Activated gamma-delta T cell treated with anti-CD3 and anti-CD28 coated beads, Interleukin-2, amount 50 U/mL, for 16 hours (primary cell): ENCODE results near the gene ANXA6.
"Not testable (repeated sequence)": the region's sequence is repeated elsewhere in the genome, so short reads cannot be mapped to it uniquely, and the experiment has no call there.

Source experiments
- DNase-seq: peaks from one replicate; pipeline ENCODE4 v3.0.0-alpha.2; 2020; ENCODE audit warnings: low read depth

ANXA6 gene

GRCh38 chr5:151157426-151158286 lies at the start of gene ANXA6:
Gene ANXA6 (minus strand): TSS chr5:151157779. CDS start chr5:151147901, 9,878 bp downstream.
- peak; percentile 51 for DNase-seq

DNA sequence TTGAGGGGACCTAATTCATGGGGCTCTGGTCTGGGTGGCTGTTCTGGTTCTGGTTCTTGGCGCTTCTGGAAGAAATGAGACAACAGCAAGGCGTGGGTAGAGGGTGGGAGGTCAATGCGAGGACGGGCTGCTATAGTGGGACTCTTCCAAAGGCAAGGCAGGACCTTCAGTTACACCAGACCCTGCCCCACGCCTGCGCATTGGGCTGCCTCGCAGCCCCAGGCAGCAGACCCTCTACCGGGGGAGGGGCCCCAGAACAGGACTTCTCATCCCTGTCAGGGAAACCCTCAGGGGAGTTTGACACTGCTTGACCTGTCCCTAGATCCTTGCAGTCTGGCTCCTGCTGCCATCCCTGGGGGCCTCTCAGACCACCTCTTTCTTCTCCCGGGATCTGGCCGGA lies 47.8 kb upstream of the ANXA6 start:
- DNase-seq = no peak

DNA sequence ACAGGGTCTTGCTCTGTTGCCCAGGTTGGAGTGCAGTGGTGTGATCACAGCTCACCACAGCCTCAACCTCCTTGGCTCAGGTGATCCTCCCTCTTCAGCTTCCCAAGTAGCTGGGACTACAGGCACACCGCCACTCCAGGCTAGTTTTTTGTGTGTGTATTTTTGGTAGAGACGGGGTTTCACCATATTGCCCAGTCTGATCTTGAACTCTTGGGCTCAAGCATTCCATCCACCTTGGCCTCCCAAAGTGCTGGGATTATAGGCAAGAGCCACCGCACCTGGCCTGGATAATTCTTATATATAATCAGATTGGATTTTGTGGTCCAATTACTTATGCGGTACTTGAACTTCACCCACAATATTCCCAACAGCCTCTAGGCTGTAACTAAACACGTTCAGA lies 46.5 kb upstream of the ANXA6 start:
- DNase-seq = no peak

DNA sequence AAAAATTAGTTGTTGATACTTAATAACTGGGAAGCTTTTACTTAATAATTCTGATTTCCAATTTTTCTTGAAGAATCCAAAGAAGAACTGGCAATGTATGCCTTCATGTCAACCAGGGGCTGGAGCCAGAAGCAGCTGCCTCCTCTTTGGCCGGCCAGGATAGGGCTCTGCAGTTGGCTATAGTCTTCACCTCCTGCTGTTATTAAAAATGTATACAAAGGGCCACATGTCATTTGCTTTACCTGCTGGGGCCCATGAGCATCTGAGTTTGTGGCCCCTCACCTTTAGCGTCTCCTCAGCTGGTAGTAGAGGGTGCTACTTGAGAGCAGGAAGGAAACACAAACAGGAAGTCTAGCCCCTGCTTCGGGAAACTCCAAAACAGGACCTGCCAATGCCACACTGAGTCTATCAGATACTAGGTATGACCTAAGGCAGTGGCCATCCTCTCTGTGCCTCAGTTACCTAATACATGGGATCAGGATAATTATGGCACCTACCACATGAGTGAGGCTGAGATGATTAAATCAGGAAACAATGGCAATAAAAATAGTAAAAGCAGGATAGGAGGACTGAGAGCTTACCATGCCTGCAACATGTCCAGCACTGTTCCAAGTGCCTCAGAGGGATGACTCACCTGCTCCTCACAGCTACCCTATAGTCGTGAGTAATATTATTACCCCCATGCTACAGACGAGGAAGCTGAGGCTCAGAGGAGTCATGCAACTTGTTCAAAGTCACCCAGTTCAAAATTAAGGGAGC lies 45.0 kb upstream of the ANXA6 start:
- peak; percentile 28 for DNase-seq

- no peak for DNase-seq
Measured at GRCh38 chr5:151200913-151201595, 43.5 kb upstream of the ANXA6 start.

DNA sequence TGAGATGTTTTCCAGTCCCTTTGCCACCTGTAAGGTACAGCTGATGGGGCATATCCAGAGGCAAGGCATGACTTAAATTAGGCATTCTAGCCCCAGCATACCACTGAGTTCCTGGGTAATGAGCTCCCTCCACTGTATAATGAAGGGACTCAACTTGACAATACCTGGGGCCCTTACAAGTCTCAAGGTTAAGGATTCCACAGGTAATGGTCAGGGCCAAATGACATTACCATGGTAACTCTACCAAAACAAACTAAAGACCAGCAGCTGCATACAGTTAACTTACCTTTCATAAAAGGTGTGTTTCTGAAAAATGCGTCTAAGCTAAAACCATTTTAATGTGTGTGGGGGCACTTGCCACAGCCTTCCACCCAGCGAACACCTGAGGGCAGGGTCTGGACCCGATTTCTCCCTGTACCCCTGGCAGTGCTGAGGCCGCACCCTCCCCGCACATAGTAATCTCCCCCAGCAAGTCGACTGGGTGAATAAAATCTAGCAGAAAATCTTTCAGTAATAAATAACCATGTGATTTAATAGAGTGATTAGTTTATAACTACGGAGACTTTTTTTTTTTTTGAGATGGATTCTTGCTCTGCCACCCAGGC lies 42.1 kb upstream of the ANXA6 start:
- DNase-seq = no peak

GRCh38 chr5:151198861-151199260 lies 41.3 kb upstream of the ANXA6 start:
- DNase-seq = no peak

GRCh38 chr5:151197291-151197600 lies 39.7 kb upstream of the ANXA6 start:
- not testable (repeated sequence) for DNase-seq

- no peak for DNase-seq
Measured at GRCh38 chr5:151196556-151197290, 39.1 kb upstream of the ANXA6 start.

DNA sequence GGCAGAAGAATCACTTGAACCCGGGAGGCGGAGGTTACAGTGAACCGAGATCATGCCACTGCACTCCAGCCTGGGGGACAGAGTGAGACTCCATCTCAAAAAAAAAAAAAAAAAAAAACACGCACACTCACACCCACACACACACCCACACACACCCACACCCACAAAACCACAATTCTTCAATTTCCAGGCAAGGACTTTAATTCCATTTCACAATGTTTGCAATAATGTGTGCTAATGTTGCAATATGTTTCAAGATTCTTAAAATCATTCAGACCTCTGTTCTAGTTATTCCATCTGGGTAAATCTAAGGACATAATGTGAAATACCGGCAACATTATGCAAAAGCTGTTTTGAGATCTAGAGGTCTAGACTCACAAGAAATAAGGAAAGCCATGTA lies 38.0 kb upstream of the ANXA6 start:
- DNase-seq = no peak

- DNase-seq = no peak
Measured at GRCh38 chr5:151192626-151193025, 35.0 kb upstream of the ANXA6 start.

GRCh38 chr5:151191661-151192060 lies 34.1 kb upstream of the ANXA6 start:
- DNase-seq = no peak

- DNase-seq = no peak
Measured at GRCh38 chr5:151189151-151189550, 31.6 kb upstream of the ANXA6 start.

- no peak for DNase-seq
Measured at GRCh38 chr5:151186538-151186937, 29.0 kb upstream of the ANXA6 start.

DNA sequence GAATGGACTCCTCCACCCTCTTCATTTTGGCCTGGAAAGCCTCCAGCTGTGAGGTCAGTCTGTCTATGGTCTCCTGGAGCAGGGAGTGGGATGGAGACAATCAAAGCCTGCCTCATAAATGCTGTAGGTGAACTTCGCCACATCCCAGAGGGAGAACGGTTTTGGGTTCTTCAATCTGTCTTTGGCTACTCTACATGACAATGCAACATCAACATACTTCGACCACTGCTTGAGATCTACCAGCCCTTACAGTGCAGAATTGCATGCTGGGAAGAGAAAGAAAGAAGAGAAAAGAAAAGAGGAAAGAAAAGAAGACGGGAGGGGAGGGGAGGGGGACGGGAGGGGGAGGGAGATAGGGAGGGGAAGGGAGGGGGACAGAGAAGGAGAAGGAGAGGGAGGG lies 28.5 kb upstream of the ANXA6 start:
- no peak for DNase-seq

GRCh38 chr5:151184316-151185042 lies 26.9 kb upstream of the ANXA6 start:
- no peak for DNase-seq

GRCh38 chr5:151183456-151184245 lies 26.1 kb upstream of the ANXA6 start:
- DNase-seq = no peak

- no peak for DNase-seq
Measured at GRCh38 chr5:151182976-151183375, 25.4 kb upstream of the ANXA6 start.

GRCh38 chr5:151182524-151182900 lies 24.9 kb upstream of the ANXA6 start:
- no peak for DNase-seq

- DNase-seq = no peak
Measured at GRCh38 chr5:151181818-151182523, 24.4 kb upstream of the ANXA6 start.
